Measurements from ENCODE around the gene CAMTA1.
A peak's percentile ranks its signal among the peaks of the same experiment; 100 is the strongest.
"Not testable (repeated sequence)": the region's sequence is repeated elsewhere in the genome, so short reads cannot be mapped to it uniquely, and the experiment has no call there.

CAMTA1 gene

DNA sequence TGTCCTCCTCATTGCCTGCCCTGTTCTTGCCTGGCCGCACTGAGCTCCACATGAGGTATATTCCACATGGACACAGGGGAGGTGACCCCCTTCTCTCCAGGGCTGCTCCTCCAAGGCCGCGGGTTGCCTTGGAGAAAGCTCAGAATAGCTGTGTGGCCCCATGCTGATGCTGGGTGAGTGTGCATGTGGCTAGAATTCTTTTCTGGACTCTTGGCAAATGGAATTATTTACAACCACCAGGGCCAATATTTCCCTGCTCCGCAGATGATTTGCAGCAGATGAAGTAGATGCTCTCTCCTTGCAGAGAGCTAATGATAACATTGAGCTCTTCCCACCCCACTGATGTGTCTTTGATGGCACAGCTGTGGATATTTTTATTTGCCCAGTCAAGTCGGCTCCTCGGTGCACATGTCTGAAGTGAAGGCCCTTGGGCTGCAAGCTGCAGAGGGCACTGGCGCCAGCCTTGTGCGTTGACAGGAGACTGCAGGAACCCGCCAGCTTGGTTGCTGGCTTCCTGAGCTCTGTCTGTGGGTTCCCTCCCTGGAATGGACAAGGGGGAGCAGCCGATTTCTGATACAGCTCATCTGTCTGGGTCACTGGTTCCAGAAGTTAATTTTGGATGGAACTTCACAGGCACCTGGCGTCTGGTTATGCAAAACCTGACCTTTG is 581.2 kb downstream of the CAMTA1 start:
- no peak for DNase-seq

DNA sequence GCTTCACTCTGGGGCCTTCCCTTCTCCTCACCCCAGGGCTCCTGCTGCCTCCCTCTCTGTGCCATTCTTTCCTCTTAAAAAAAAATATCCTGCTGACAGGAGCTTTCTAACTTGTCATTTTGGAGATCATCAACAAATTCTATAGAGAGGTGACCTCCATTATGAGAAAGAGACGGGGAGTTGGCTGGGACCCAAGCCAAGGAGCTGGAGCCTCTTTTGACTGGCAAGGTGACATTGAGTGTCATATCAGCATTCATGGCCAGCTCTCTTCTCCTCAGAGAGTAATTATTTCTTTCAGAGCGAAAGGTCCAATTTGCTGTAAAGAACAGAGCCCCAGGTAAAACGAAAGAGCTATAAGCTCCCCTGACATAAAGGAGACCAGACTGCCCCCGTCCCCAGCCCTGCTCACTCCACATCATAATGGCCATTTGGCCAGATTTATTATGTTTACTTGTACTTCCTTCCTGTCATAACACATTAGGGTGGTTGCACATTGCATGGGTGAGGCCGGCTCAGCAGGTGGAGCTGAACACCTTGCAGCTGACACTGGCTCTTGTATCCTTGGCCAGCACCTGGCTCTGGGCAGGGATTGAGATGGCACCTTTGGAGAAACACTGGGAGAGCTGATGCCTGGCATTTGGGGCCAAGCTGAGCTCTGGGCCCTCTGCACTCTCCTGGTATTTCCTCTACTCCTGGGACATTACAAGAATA is 581.9 kb downstream of the CAMTA1 start:
- DNase-seq, result peak; percentile 55

DNA sequence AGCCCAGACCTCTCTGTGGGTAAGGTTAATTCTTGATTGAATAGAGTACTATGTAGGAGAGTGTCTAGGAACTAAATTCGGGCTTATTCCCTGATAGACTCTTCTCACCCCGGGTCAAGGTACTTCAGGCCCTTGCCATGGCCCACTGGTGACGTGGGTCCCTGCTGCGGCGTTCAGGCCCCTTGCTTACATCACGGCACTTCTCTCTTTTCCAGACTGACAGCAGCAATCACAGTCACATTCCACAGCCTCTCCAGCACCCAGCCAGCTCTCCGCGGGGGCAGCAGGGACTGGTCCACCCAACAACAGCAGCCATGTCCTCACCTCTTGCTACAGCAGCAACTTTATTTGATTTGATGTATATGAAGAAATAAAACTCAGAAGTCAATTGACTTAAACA is 584.6 kb downstream of the CAMTA1 start:
- no peak for DNase-seq

DNA sequence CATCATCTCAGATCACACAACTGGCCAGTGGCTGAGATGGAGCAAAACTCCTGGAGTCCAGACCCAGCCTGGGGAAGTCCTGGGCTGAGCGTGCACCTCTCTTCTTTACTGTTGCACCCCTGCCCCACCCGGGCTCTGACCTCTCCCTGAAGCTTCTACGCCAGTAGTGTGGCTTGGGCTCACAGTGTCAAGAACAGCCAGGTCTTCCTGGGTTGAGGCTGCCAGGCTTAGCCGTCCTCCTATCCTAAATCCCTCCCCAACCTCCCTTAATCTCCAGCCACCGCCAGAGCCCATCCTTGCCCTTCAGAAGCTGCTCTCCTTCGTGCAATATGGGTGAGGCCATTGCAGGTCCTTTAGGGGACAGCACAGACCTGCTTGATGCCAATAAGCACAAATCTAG is 586.7 kb downstream of the CAMTA1 start:
- no peak for DNase-seq

DNA sequence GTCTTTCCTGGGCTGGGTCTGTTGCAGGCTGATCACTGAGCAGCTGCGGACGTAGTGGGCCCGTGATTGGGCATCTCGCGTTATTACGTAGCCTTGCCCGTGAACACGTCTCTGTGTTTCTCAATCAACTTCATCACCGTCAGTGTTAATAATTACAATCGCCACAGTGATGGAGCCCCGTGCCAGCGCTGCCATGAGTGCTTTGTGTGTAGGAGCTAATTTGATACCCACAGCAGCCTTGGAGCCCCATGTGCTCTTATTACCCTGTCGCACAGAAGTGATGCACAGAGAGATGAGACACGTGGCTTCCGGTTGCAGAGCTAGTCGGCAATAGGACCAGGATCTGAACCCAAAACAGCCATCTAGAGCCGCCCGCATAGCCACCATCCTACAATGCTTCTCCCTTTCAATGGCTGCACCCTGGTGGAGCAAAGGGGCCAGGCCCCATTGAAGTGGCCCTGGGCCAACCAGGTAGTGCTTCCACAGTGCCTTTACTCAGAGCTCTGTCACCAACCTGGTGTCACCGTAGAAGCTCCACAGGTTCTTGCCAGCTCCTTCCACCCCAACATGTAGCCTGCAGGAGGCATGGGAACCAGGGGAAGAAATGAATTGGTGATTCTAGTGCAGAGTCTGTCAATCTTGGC is 587.3 kb downstream of the CAMTA1 start:
- DNase-seq, result no peak

DNA sequence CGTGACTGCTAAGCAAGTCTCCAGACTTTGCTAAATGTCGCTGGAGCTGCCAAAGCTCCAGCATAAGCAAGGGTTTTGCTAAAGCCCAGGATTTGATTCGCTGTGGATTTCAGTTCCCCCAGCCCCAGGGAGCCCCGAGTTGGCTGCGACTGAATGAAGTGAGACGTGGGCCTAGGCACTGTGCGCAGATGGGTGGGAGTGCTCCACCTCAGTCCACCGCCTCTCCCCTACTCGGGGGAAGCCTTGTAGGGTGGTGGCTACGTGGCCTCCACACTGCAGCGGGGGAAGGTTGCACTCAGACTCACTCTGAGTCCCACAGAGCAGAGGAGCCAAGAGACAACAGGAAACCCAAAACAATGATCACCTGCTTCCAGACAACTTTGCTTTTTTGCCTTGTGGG is 588.0 kb downstream of the CAMTA1 start:
- no peak for DNase-seq

DNA sequence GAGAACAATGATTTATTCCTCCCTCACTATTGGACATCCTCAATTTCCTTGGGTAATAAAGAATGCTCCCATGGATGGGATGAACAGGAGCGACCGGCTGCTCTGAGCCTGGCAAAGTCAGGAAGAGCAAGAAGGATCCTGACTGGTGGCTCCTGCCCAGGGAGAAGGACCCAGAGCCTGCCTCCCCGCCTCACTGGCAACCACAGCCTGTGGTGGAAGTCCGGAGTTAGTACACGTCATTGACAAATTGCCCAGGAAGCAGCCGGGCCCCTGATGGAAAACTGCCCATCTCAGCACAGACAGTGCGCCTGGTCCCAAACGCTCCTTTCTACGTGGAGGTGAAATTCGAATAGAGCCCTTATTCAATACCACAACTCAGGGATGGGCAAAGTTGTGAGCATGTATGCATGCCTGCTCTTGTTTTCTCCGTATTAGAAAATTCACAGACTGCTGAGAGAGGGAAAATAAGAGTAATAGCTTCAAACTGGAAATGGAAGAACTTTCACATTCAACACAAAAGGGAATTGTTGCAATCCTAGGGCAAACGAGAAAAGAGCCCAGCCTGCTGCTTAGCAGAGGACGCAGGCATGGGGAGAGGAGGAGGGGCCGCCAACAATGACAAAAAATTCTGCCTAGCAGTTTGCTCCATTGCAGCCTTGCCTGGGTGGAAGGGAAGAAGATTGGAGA is 588.8 kb downstream of the CAMTA1 start:
- DNase-seq, result no peak

DNA sequence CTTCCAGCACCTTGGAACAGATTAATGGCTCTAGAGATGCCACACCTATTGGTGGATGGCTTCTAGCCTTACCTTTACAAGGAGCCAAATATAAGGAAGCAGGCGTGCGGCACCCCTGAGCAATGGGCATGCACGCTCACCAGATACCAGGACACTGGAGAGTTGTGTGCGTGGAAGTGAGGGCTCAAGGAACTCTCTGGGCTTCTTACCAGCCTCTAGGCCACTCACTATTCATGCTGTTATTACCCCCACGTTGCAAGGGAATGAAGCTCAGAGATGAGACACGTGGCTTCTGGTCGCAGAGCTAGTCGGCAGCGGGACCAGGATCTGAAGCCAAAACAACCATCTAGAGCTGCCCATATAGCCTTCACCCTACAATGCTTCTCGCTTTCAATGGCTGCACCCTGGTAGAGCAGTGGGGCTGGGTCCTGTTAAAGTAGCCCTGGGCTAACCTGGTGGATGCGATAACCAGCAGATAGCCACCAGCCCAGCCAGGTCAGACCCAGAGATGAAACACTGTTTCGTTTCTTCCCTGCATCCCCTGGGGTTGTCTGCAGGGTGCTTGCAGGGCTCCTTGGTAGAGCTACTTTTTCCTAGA is 589.4 kb downstream of the CAMTA1 start:
- no peak for DNase-seq

DNA sequence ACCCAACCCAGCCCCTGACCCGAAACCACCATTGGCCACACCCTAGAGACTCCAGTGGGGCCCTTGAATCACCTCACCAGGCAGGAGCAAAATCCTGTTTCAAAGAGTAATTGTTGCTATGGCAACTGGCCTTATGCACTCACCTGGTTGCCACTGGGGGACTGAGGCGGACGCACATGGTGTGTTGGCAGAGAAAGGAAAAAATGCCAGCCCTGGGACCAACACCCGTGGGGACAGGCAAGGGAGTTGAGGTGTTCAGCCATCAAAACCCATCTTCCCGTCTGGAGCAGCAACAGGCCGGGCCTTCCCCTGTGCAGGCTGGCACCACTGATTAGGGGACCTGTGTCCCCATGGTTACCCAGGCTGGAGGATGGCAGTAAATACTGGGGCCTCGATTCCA is 590.1 kb downstream of the CAMTA1 start:
- no peak for DNase-seq

DNA sequence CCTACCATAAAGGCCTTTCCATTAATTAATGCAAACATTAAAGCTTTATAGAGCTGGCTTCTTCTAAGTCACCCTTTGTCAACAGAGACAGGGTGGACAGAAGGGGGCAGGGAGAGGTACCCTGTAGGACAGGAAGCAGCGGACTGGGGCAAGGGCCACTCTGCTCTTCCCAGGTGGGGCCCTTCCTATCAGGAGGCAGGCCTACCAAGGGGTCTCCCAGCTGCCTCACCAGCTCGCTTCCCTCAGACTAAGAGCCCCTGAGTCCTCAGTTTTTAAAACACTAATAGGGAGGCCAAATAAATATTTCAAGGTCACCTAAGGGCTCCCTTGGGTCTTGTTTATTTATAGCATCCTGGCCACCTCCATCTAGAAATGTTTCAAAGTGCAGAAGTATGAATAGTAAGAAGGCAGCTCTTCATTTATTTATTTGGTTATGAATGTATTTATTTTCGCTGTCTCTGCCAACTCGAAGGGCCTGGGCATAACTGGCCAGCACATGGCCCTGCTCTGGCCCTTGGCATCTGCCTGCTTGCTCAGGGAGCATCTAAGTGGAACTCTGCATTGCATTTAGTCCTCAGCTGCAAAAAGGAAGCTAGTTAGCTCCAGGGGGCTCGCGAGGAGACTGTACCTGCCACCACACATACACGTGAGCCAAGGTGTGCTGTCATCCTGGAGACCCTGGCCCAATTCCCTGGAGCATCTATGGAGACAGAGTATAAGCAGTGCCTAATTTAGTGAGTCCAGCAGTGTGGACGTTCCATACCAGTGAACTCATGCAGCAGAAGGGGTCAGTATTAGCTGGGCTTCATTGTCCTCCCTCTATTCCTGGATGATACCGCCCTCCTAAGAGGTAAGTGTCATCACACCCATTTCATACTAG is 590.8 kb downstream of the CAMTA1 start:
- DNase-seq, result no peak

DNA sequence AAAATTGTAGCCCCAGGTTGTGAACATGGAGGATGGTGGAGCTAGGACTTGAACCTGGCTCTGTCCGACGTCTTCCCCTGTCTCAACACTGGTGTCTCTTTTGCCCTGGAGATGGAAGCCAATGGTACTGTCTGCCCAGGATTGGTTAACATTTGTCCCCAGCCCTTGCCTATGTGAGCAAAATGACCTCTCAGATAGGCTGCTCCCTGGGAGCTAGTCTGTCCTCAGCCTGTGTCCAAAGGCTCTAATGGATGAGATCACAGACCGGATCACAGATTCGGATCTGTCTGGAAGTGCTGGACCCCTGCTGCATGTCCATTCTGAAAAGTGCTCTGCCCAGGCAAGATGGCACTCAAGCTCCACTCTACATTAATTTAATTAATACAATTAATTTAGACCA is 591.4 kb downstream of the CAMTA1 start:
- DNase-seq, result no peak

DNA sequence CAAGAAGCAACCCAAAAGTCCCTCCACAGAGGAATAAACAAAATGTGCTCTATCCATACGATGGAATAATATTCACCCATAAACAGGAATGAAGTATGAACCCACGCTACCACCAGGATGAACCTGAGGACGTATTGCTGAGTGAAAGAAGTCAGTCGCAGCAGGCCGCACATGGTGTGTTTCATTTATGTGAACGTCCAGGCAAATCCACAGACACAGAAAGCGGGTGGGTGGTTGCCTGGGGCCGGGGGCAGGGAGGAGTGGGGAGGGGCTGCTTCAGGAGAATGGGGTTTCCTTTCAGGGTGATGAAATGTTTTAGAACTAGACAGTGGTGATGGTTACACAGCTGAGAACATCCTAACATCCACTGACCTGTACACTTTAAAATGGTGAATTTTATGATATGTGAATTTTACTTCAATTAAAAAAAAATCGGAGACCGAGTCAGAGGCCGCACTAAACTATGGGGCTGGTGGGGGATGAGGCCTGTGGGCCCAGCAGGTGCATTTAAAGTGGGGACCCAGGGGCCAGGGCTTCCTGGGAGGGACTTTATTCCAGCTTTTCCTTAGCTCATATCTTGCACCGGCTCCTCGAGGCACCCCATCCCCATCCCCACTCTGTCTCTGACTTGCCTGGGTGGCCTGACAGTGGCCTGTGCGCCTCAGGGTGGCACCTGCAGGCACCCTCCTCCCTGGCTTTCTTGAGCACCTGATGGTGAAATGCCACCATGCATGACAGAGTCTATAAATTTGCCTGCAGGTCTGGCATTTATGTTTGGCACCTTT is 593.3 kb downstream of the CAMTA1 start:
- DNase-seq, result no peak

DNA sequence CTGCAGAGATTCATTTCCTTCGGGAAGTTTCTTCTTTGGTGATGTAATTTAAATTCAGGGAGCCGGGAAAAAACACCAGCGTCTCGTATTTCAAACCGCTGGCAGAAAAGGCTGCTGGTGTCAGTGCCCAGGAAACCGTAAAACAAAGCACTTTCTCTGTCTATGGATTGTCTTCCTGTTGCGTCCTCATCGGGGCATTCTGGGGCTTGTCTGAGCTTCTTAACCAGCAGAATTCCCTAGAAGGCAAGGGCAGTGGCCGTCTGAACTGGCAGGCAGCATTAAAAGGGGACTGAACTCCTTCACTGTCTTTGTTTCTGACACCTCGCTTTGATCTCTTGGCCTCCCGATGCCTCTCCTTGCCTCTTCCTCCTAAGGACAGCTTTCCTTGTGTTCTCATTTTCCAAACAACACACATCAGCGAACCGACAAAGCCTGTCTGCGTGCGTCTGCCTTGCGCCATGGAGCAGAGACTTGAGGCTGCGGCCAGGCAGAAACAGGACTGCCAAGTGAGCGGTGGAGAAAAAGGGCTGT is 594.3 kb downstream of the CAMTA1 start:
- DNase-seq, result peak; percentile 78

DNA sequence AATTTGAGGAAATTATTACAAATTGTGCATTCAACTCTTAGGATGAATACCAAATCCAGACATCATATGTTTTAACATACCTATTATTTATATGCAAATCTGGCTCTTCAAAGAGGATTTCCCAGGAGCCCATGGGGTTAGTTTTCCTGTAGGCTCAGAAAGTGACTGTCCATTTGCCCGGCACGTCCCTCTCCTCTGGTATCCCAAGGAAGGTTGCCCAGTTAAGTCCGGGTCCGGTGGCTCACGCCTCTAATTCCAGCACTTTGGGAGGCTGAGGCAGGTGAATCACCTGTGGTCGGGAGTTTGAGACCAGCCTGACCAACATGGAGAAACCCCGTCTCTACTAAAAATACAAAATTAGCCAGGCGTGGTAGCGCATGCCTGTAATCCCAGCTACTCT is 594.8 kb downstream of the CAMTA1 start:
- DNase-seq, result not testable (repeated sequence)

DNA sequence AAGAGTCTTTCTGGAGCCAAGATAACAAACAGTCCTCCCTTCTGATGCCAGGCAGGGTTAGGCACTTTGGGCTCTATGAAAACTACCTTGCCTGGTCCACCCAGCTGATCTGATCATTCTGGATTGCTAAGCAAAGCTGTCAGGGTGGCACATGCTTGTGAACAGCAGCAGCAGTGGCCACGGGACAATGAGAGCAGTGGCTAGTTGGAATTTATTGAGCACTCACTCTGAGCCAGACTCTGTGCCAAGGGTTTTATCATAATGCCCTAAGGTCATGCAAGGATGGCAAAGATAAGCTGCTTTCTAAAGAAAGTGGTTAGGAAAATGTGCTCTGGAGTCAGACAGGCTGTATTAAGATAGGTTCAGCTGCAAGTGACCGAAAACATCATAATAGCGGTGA is 595.5 kb downstream of the CAMTA1 start:
- no peak for DNase-seq

DNA sequence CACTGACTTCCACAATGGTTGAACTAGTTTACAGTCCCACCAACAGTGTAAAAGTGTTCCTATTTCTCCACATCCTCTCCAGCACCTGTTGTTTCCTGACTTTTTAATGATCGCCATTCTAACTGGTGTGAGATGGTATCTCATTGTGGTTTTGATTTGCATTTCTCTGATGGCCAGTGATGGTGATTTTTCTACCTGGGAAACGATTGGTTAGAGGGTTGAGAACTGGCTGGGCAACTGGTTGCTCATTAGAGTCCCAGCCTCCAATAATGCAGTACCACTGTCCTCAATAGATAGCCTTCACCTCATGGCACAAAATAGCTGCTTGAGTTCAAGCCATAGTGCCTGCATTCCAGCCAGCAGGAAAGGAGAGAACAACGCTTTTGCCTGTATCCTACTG is 596.5 kb downstream of the CAMTA1 start:
- not testable (repeated sequence) for DNase-seq

DNA sequence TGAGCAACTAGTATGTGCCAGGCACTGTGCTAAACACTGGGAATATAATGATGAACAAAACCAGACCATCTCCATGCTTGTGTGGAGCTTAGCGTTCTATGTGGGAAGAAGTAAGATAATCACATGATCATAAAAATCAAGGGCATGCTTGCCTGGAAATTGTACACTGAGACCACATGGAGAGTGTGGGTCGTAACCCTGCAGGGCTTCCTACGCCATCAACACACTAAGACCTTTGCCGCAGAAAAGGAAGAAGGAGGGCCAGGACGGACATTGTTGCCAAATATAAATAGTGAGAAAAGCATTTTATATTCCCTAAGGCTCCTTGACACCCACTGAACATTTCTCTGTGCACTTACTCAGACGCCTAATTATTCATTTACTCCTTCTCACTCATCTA is 597.7 kb downstream of the CAMTA1 start:
- DNase-seq, result no peak

DNA sequence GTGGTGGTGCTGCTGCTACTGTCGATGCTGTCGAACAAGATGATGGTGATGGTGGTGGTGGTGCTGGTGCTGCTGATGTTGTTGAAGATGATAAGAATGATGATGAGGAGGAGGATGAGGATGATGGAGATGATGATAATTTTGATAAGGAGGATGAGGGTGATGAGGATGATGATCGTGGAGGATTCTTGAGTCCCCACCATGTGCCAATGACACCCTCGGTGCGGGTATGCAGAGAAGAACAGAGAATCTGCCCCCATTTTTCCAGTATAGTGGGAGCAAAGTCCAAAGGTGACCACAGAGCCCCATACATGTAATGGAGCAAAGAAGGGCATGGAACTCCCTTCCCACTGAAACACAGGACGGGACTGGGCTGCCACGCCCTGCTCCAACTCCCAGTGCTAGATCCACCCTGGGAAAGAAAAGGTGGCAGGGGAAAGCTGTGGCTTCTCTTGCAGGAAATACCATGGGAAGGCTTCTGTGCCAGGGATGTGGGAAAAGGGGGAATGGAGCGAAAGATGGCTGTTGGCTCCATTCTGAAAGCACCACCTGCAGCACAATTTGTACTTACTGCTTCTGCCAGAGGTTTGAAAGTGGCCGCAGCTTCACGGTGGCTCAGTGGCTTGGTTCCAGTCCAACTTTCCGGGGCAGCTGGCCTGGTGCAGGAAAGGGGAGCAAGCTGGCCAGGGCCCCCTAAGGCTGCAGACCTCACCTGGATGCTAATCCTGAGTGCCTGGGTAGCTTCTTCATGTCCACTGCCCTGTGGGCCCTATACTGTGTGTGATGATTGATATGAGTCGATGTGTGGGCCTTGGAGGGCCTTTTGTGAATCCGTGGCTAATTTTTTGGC is 598.6 kb downstream of the CAMTA1 start:
- no peak for DNase-seq

DNA sequence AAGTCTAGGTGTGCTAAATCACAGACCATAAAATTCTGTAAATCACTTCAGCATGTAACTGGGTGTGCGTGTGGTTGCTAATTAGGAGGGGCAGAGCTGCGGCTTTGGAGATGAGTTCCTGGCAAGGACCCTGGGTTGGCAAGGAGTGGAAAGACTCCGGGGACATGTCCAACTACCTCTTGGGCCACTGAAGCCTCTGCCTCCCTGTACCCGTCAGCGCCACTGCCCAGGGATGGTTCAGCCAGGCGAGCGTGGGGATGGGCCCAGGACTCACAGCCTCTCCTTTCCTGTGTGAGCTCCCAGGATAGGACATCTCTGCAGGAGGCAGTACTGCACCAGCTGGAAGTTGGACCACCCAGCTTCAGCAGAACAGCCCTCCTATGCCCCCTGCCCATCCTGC is 599.4 kb downstream of the CAMTA1 start:
- no peak for DNase-seq

All from NCI-H187 treated with DMSO at 0.1 percent for 48 hours (cell line).